ENCODE measurements around the gene ALPL.

ALPL gene

GRCh38 chr1:21570885-21571284, 61.7 kb downstream of the ALPL start:
- no peak overlapping the region for H3K27ac ChIP-seq (ENCODE audit: low read depth, low read length, severe bottlenecking)
- H3K4me1 ChIP-seq (ENCODE audit: control insufficient read depth, insufficient read depth, low read length, poor library complexity, severe bottlenecking) = peaks cover 24% of the 10 kb centered on the region
- H3K4me3 ChIP-seq (ENCODE audit: extremely low read depth, insufficient read depth, low read length, poor library complexity, severe bottlenecking) = no peak overlapping the region
- 85 to 89% methylated on average over 3 to 4 of the region's 4 CpGs for WGBS, 2 experiments (ENCODE audit: insufficient coverage in 2 of 2)
- H3K36me3 ChIP-seq (ENCODE audit: control insufficient read depth, insufficient read depth, low read length) = no peaks in the 10 kb centered on the region
- no peaks in the 10 kb centered on the region for H3K9me3 ChIP-seq (ENCODE audit: control insufficient read depth, low read length)

GRCh38 chr1:21572221-21572620, 63.0 kb downstream of the ALPL start:
- Histone ChIP-seq H3K4me1 (ENCODE audit: control insufficient read depth, insufficient read depth, low read length, poor library complexity, severe bottlenecking) (peaks cover 22% of the 10 kb centered on the region), H3K36me3 (ENCODE audit: control insufficient read depth, insufficient read depth, low read length) (no peaks in the 10 kb centered on the region), H3K4me3 (ENCODE audit: extremely low read depth, insufficient read depth, low read length, poor library complexity, severe bottlenecking) (no peak overlapping the region), H3K9me3 (ENCODE audit: control insufficient read depth, low read length) (no peaks in the 10 kb centered on the region), H3K27ac (ENCODE audit: low read depth, low read length, severe bottlenecking) (no peak overlapping the region)
- 94 to 98% methylated on average over 5 of the region's 6 CpGs for WGBS, 2 experiments (ENCODE audit: insufficient coverage in 2 of 2)

- Histone ChIP-seq H3K9me3 (ENCODE audit: control insufficient read depth, low read length) (no peaks in the 10 kb centered on the region), H3K4me3 (ENCODE audit: extremely low read depth, insufficient read depth, low read length, poor library complexity, severe bottlenecking) (no peak overlapping the region), H3K4me1 (ENCODE audit: control insufficient read depth, insufficient read depth, low read length, poor library complexity, severe bottlenecking) (peaks cover 17% of the 10 kb centered on the region), H3K36me3 (ENCODE audit: control insufficient read depth, insufficient read depth, low read length) (no peaks in the 10 kb centered on the region), H3K27ac (ENCODE audit: low read depth, low read length, severe bottlenecking) (no peak overlapping the region)
- WGBS, 2 experiments (ENCODE audit: insufficient coverage in 2 of 2) = 93% methylated on average over 7 to 12 of the region's 13 CpGs
Observed at GRCh38 chr1:21572735-21573277, 63.6 kb downstream of the ALPL start.

- 94% methylated on average over 11 of the region's 11 CpGs for WGBS, 2 experiments (ENCODE audit: insufficient coverage in 2 of 2)
- peaks cover 10% of the 10 kb centered on the region for H3K4me1 ChIP-seq (ENCODE audit: control insufficient read depth, insufficient read depth, low read length, poor library complexity, severe bottlenecking)
- no peaks in the 10 kb centered on the region for H3K36me3 ChIP-seq (ENCODE audit: control insufficient read depth, insufficient read depth, low read length)
- H3K27ac ChIP-seq (ENCODE audit: low read depth, low read length, severe bottlenecking) = no peak overlapping the region
- H3K4me3 ChIP-seq (ENCODE audit: extremely low read depth, insufficient read depth, low read length, poor library complexity, severe bottlenecking) = no peak overlapping the region
- no peaks in the 10 kb centered on the region for H3K9me3 ChIP-seq (ENCODE audit: control insufficient read depth, low read length)
Observed at GRCh38 chr1:21573475-21573874, 64.3 kb downstream of the ALPL start.

DNA sequence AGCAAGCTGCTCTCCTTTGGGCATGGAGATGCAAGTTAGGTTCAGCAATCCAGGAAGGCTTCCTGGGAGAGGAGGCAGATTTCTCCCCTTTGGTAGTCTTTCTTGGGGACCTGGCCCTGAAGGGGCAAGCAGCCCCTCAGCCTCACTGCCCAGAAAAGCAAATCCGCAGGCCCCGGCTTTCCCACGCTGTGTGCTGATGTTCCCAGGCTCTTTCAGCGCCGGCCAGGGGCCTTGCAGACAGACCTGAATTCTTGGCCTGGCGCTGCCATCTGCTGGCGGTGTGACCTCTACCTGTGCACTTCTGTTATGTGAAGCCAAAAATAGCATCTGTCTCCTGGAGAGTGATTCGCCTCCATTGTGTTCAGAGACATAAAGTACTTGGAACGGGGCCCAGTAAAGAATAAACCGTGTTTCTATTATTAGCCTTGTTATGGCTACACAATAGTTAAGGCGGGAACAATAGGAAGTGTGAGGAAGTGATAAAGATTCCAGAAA, 64.8 kb downstream of the ALPL start:
- peaks cover 10% of the 10 kb centered on the region for H3K4me1 ChIP-seq (ENCODE audit: control insufficient read depth, insufficient read depth, low read length, poor library complexity, severe bottlenecking)
- WGBS, 2 experiments (ENCODE audit: insufficient coverage in 2 of 2) = 34 to 45% methylated on average over 8 to 10 of the region's 11 CpGs
- H3K27ac ChIP-seq (ENCODE audit: low read depth, low read length, severe bottlenecking) = peak overlapping the region; percentile 77
- no peak overlapping the region for H3K4me3 ChIP-seq (ENCODE audit: extremely low read depth, insufficient read depth, low read length, poor library complexity, severe bottlenecking)
- no peaks in the 10 kb centered on the region for H3K36me3 ChIP-seq (ENCODE audit: control insufficient read depth, insufficient read depth, low read length)
- no peaks in the 10 kb centered on the region for H3K9me3 ChIP-seq (ENCODE audit: control insufficient read depth, low read length)

DNA sequence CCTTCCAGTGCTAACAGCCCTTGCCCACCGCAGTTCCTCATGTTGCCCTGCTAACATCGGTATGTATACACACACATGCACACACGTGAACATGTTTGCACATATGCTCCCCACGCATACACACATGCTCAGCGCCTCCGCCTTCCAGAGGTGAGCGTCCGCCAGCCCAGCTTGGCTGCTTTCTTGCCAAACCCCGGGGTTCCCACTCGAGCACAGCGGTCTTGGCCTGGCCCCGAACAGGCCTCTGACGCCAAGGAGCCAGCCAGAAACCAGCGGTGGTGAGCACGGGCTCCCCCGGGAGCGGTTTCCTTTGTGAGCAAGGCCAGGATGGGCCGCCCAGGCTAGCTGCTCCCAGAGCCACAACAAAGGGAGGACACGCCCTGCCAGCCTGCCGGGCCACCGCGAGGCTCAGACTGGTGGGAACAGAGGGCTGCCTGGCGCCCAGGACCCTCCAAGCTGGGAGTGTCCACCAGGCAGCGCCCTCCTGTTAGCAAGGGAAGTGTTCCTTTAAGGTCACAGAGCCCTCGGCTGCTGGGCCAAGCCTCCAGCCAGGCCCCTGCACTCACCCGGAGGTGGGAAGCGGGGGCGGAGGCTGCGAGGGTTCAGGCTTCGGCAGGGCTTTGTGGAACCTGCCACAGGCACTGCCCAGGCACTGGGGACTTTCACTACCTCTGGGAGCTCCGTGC, 65.4 kb downstream of the ALPL start:
- WGBS, 2 experiments (ENCODE audit: insufficient coverage in 2 of 2) = 51 to 53% methylated on average over 28 to 30 of the region's 31 CpGs
- Histone ChIP-seq H3K9me3 (ENCODE audit: control insufficient read depth, low read length) (no peaks in the 10 kb centered on the region), H3K4me3 (ENCODE audit: extremely low read depth, insufficient read depth, low read length, poor library complexity, severe bottlenecking) (no peak overlapping the region), H3K36me3 (ENCODE audit: control insufficient read depth, insufficient read depth, low read length) (no peaks in the 10 kb centered on the region), H3K27ac (ENCODE audit: low read depth, low read length, severe bottlenecking) (peak overlapping the region; percentile 77), H3K4me1 (ENCODE audit: control insufficient read depth, insufficient read depth, low read length, poor library complexity, severe bottlenecking) (peaks cover 10% of the 10 kb centered on the region)

DNA sequence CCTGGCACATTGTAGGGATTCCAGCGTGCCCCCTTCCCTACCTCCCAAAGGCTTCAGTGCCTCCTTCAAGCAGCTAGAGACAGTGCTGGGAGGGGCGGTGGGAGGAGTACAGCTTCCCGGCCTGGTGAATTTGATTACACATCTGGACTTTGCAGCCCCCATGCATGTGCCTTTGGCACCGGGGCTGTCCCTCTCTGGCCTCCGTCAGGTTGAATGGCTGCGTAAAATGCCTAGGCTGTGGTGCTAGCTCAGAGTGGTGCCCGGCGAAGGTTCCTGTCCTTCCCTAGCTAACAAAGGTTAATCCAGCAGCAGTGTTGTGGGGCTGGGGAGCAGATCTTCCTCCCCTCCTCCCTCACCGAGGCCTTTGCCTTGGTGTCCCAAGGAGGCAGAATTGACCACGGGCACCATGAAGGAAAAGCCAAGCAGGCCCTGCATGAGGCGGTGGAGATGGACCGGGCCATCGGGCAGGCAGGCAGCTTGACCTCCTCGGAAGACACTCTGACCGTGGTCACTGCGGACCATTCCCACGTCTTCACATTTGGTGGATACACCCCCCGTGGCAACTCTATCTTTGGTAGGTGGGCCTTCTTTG, 66.2 kb downstream of the ALPL start:
- Histone ChIP-seq H3K27ac (ENCODE audit: low read depth, low read length, severe bottlenecking) (no peak overlapping the region), H3K4me3 (ENCODE audit: extremely low read depth, insufficient read depth, low read length, poor library complexity, severe bottlenecking) (no peak overlapping the region), H3K9me3 (ENCODE audit: control insufficient read depth, low read length) (no peaks in the 10 kb centered on the region), H3K4me1 (ENCODE audit: control insufficient read depth, insufficient read depth, low read length, poor library complexity, severe bottlenecking) (peaks cover 10% of the 10 kb centered on the region), H3K36me3 (ENCODE audit: control insufficient read depth, insufficient read depth, low read length) (no peaks in the 10 kb centered on the region)
- WGBS, 2 experiments (ENCODE audit: insufficient coverage in 2 of 2) = 93 to 97% methylated on average over 13 to 16 of the region's 18 CpGs

DNA sequence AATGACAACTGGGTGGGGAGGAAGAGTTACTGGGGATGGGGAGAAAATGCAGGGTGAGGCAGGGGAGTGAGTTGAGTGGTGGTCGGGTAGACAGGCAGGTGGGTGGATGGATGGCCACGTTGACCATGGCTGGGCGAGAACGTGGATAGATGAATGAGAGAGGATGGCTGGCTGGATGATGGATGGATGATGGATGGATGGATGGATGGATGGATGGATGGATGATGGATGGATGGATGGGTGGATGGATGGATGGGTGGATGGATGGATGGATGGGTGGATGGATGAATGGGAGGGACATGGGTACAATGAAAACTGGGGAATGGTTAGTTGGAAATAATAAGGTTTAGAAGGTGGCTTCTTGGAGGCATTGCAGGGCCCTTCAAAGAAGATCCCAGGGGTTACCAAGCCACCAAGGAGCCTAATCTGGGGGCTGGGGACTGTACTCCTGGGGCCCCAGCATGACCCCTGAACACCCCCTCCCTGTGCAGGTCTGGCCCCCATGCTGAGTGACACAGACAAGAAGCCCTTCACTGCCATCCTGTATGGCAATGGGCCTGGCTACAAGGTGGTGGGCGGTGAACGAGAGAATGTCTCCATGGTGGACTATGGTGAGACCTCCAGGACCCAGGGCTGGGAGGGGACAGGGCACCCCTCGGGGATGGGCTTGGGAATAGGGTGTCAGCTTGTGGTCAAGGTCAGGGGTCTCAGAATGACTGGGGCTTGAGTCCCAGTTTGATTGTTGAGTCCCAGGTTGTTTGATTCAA, 67.0 kb downstream of the ALPL start:
- Histone ChIP-seq H3K9me3 (ENCODE audit: control insufficient read depth, low read length) (no peaks in the 10 kb centered on the region), H3K4me1 (ENCODE audit: control insufficient read depth, insufficient read depth, low read length, poor library complexity, severe bottlenecking) (peaks cover 10% of the 10 kb centered on the region), H3K36me3 (ENCODE audit: control insufficient read depth, insufficient read depth, low read length) (no peaks in the 10 kb centered on the region), H3K27ac (ENCODE audit: low read depth, low read length, severe bottlenecking) (no peak overlapping the region), H3K4me3 (ENCODE audit: extremely low read depth, insufficient read depth, low read length, poor library complexity, severe bottlenecking) (no peak overlapping the region)
- 93 to 98% methylated on average over 6 to 7 of the region's 7 CpGs for WGBS, 2 experiments (ENCODE audit: insufficient coverage in 2 of 2)

- no peaks in the 10 kb centered on the region for H3K36me3 ChIP-seq (ENCODE audit: control insufficient read depth, insufficient read depth, low read length)
- WGBS, 2 experiments (ENCODE audit: insufficient coverage in 2 of 2) = 91 to 93% methylated on average over 3 of the region's 5 CpGs
- no peaks in the 10 kb centered on the region for H3K9me3 ChIP-seq (ENCODE audit: control insufficient read depth, low read length)
- H3K27ac ChIP-seq (ENCODE audit: low read depth, low read length, severe bottlenecking) = no peak overlapping the region
- no peak overlapping the region for H3K4me3 ChIP-seq (ENCODE audit: extremely low read depth, insufficient read depth, low read length, poor library complexity, severe bottlenecking)
- peaks cover 10% of the 10 kb centered on the region for H3K4me1 ChIP-seq (ENCODE audit: control insufficient read depth, insufficient read depth, low read length, poor library complexity, severe bottlenecking)
Observed at GRCh38 chr1:21576798-21577187, 67.6 kb downstream of the ALPL start.

- no peaks in the 10 kb centered on the region for H3K9me3 ChIP-seq (ENCODE audit: control insufficient read depth, low read length)
- no peak overlapping the region for H3K4me3 ChIP-seq (ENCODE audit: extremely low read depth, insufficient read depth, low read length, poor library complexity, severe bottlenecking)
- H3K4me1 ChIP-seq (ENCODE audit: control insufficient read depth, insufficient read depth, low read length, poor library complexity, severe bottlenecking) = peaks cover 10% of the 10 kb centered on the region
- no peak overlapping the region for H3K27ac ChIP-seq (ENCODE audit: low read depth, low read length, severe bottlenecking)
- 92 to 97% methylated on average over 20 to 26 of the region's 26 CpGs for WGBS, 2 experiments (ENCODE audit: insufficient coverage in 2 of 2)
- H3K36me3 ChIP-seq (ENCODE audit: control insufficient read depth, insufficient read depth, low read length) = no peaks in the 10 kb centered on the region
Observed at GRCh38 chr1:21577324-21577723, 68.1 kb downstream of the ALPL start.

Data from mesodermal cell (in vitro differentiated cells).